GM21526 (cell line): ENCODE results near the gene RALGDS.

ENCODE experiments used
- ATAC-seq: cut with Tn5 transposase; IDR thresholded peaks from one replicate; pipeline ENCODE4 v1.9.1; 2021; ENCODE audit warnings: moderate library complexity; ENCODE audit not compliant: unreplicated experiment, low FRiP score

RALGDS gene

GRCh38 chr9:133137451-133138231 lies 16.6 kb upstream of the RALGDS start:
- no peak for ATAC-seq

- no peak for ATAC-seq
Measured at GRCh38 chr9:133135146-133135745, 14.2 kb upstream of the RALGDS start.

DNA sequence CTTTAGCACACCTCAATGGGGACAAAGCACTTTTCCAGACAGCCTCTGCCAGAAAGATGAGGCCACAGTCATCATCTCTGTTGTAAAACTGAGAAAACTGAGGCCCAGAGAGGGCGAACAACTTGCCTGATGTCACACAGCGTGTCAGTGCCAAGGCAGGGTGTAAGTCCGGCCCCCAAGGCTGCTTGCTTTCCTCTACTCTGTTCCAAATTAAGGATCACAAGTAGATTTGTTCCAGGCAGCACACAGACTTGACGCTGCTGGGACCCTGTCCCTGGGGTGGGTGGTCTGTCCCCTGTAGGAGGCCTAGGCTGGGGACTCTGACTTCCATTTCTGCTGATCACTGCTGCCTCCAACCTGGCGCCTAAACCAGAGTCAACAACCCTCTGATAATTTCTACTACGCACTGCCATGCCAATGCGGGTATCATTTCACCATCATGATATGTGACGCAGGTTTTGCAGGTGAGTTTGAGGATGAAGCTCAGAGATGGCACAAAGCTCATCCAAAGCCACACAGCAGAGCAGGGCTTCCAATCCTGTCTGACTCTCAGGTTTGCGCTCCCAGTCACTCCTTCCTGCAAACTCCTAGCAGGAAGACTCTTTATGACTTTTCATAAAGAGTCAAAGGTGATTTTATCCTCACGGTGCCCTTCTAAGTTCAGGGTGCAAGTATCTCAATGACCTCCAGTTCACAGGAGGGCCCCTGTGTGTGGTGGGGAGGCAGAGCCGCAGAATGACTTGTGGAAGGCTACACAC lies 13.5 kb upstream of the RALGDS start:
- no peak for ATAC-seq

- peak; percentile 52 for ATAC-seq
Measured at GRCh38 chr9:133133681-133134387, 12.8 kb upstream of the RALGDS start.

- no peak for ATAC-seq
Measured at GRCh38 chr9:133132174-133132573, 11.1 kb upstream of the RALGDS start.

DNA sequence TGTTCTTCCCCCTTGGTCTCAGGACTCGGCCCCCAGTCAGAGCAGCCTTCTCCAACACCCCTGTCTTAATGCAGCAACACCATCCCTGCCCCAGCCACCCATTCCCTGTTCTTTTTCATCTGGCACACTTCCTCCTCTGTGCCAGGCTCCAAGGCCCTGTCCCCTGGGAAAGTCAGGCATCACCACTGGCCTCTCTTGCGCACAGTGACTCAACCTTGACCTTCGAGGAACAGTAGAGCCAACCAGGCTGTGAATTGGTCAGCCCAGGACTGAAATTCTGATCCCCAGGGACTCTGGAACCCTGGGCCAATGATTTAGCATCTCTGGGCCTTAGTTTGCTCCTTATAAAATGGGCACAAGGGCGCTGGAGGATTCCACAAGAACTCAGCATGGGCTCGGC lies 10.5 kb upstream of the RALGDS start:
- no peak for ATAC-seq

DNA sequence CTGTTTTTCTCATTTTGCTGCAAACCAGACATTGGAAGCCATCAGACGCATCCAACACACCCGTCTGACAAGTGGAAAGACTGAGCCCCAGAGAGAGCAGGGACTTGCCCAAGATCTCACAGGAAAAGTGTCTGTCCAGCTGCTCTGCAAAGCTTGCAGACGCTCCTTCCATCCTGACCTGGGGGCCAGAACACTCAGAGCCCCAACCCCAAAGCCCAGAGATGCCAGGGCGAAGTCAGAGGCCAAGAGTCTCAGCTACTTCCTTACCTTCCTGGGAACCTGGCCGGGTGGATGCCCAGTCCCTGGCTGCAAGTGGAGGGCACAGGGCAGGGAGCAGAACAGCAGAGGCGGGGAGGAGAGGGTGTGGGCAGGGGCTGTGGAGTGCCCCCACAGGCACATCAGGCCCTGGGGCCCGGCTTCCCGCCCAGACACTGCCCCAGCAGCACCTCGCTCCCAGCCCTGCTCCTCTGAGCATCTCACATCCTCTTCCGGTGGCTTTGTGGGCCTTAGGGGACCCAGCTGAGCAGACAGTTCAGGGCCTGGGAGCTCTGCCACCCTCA lies 9.7 kb upstream of the RALGDS start:
- ATAC-seq: no peak

GRCh38 chr9:133129001-133129795 lies 8.2 kb upstream of the RALGDS start:
- ATAC-seq: no peak

GRCh38 chr9:133128152-133128551 lies 7.1 kb upstream of the RALGDS start:
- ATAC-seq: no peak

- ATAC-seq: no peak
Measured at GRCh38 chr9:133127340-133127981, 6.4 kb upstream of the RALGDS start.

DNA sequence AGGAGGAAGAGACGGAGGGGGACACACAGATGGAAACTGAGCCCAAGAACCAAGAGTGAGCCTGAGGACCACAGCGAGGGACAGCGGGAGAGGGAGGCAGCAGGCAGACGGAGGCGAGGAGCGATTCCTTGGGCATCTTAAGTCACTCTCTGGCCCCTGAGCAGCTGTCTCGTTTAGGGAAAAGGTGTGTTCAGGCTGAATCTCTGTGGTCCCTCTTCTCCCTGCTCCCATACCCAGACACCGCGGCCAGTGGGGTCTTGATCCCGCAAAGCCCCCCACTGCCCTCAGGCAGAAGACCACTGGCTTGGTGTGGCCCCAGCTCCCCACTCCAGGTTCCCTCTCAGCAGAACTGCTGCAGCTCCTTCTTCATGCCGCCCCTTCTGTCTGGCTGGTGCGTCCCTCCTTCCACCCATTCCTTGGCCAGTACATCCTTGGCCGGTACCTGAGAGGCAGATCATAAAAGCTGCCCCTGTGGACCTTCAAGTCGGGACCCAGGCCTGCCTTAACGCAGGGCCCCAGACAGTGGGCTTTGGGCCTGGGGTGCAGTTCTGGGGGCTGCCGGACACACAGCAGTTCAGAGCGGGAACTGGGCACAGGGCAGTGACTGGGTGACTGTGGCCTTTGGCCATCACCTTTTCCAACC lies 5.8 kb upstream of the RALGDS start:
- no peak for ATAC-seq

GRCh38 chr9:133125941-133126696 lies 5.1 kb upstream of the RALGDS start:
- ATAC-seq: no peak

GRCh38 chr9:133124907-133125275 lies 3.9 kb upstream of the RALGDS start:
- no peak for ATAC-seq

DNA sequence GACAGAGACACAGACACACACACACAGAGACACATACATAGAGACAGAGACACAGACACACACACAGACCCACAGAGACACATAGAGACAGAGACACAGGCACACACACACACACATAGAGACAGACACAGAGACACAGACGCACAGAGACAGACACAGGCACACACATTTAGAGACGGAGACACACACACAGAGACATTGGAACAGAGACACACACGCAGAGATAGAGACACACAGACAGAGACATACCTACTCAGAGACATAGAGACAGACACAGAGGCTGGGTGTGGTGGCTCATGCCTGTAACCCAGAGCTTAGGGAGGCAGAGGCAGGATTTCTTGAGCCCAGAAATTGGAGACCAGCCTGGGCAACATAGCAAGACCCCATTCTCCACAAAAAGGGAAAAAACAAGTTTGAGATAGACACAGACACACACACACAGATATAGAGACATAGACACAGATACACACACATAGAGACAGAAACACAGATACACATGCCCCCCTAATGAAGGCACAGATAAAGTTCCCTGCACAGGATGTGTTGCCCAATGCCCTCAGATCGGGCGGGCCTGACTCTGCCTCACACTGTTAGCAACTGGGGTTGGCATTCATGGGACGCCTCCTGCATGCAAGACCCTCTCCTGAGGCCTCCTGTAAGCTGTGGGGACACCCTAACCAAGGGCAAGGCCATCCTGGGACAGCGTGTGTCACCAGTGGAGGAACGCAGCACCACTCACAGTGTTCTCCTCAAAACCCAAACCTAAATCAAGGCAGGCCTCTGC lies 3.3 kb upstream of the RALGDS start:
- ATAC-seq: no peak

GRCh38 chr9:133122935-133123611 lies 2.0 kb upstream of the RALGDS start:
- no peak for ATAC-seq

DNA sequence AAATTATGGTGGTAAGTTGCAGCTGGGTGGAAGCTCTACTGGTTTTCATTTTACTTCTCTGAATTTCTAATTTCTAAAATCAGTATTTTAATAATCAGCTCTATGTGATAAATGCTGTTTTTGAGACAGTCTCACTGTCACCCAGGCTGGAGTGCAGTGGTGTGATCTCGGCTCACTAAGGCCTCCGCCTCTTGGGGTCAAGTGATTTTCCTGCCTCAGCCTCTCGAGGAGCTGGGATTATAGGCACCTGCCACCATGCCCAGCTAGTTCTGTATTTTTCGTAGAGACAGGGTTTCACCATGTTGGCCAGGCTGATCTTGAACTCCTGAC lies 1.5 kb upstream of the RALGDS start:
- ATAC-seq: no peak

DNA sequence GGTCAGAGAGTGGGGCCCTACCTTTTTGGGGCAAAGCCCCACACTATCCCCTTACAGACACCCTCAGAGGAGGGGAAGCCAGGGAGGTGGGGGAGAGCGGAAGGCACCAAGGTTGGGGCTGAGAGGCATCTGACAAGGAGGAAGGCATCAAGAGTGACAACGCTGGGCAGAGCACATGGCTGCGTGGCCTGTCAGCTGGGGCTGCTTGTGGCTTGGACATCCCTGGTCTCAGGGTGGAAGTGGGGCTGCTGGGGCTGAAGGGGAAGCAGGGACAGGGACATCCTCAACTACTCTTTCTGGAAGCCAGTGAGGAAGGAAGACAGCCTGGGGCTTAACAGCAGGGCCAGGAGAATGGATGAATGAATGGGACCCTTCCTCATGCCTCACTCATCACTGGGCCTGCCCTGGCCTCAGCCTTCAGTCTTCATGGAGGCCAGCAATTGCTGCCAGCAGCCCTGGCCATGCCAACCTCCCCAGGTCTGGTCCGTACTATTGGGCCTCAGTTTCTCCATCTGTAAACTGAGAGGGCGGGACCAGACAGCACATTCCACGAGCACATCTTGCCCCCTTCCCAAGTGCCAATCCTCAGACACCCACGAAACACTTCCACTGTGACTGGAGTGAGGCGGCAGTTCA lies 993 bp upstream of the RALGDS start:
- ATAC-seq: no peak
